GM21447 (cell line): Measurements from ENCODE around the gene SYT15.
"Not testable (repeated sequence)": the region's sequence is repeated elsewhere in the genome, so short reads cannot be mapped to it uniquely, and the experiment has no call there.

Experiments
- ATAC-seq: cut with Tn5 transposase; IDR thresholded peaks from one replicate; pipeline ENCODE4 v1.9.1; 2021; ENCODE audit not compliant: unreplicated experiment

SYT15 gene

GRCh38 chr10:46555713-46556514 lies 23.0 kb upstream of the SYT15 start:
- no peak for ATAC-seq

- ATAC-seq, result no peak
Observed at GRCh38 chr10:46556515-46557318, 22.2 kb upstream of the SYT15 start, which contains the start of gene GPRIN2. Gene GPRIN2, minus strand, starts transcription at chr10:46556658. Its CDS starts 5,922 bp downstream, at chr10:46550736.

- ATAC-seq, result no peak
Observed at GRCh38 chr10:46557319-46558121, 21.4 kb upstream of the SYT15 start.

GRCh38 chr10:46558122-46558391 lies 20.9 kb upstream of the SYT15 start:
- no peak for ATAC-seq

- ATAC-seq, result no peak
Observed at GRCh38 chr10:46558392-46559185, 20.3 kb upstream of the SYT15 start.

GRCh38 chr10:46559231-46559671 lies 19.7 kb upstream of the SYT15 start:
- no peak for ATAC-seq

- no peak for ATAC-seq
Observed at GRCh38 chr10:46560381-46560780, 18.5 kb upstream of the SYT15 start.

- no peak for ATAC-seq
Observed at GRCh38 chr10:46560952-46561351, 18.0 kb upstream of the SYT15 start.

- not testable (repeated sequence) for ATAC-seq
Observed at GRCh38 chr10:46565591-46566332, 13.2 kb upstream of the SYT15 start.

- ATAC-seq, result not testable (repeated sequence)
Observed at GRCh38 chr10:46567151-46567550, 11.8 kb upstream of the SYT15 start.

- not testable (repeated sequence) for ATAC-seq
Observed at GRCh38 chr10:46570655-46571054, 8.3 kb upstream of the SYT15 start.

- not testable (repeated sequence) for ATAC-seq
Observed at GRCh38 chr10:46572765-46573164, 6.2 kb upstream of the SYT15 start.

GRCh38 chr10:46573314-46573713 lies 5.6 kb upstream of the SYT15 start:
- not testable (repeated sequence) for ATAC-seq

- not testable (repeated sequence) for ATAC-seq
Observed at GRCh38 chr10:46573884-46574283, 5.0 kb upstream of the SYT15 start.

GRCh38 chr10:46577624-46578473 lies 1.1 kb upstream of the SYT15 start:
- ATAC-seq, result not testable (repeated sequence)

GRCh38 chr10:46579378-46579777 lies 450 bp downstream of the SYT15 start:
- not testable (repeated sequence) for ATAC-seq

- not testable (repeated sequence) for ATAC-seq
Observed at GRCh38 chr10:46581997-46582396, 3.1 kb downstream of the SYT15 start.

GRCh38 chr10:46582568-46582967 lies 3.6 kb downstream of the SYT15 start:
- ATAC-seq, result not testable (repeated sequence)

- ATAC-seq, result not testable (repeated sequence)
Observed at GRCh38 chr10:46584196-46584595, 5.3 kb downstream of the SYT15 start.
